ENCODE results near the gene KIRREL3.

The KIRREL3 gene

GRCh38 chr11:126497581-126498122, 502.9 kb downstream of the KIRREL3 start:
- DNase-seq = no peak

- no peak for DNase-seq
Measured at GRCh38 chr11:126496576-126497337, 503.8 kb downstream of the KIRREL3 start.

DNA sequence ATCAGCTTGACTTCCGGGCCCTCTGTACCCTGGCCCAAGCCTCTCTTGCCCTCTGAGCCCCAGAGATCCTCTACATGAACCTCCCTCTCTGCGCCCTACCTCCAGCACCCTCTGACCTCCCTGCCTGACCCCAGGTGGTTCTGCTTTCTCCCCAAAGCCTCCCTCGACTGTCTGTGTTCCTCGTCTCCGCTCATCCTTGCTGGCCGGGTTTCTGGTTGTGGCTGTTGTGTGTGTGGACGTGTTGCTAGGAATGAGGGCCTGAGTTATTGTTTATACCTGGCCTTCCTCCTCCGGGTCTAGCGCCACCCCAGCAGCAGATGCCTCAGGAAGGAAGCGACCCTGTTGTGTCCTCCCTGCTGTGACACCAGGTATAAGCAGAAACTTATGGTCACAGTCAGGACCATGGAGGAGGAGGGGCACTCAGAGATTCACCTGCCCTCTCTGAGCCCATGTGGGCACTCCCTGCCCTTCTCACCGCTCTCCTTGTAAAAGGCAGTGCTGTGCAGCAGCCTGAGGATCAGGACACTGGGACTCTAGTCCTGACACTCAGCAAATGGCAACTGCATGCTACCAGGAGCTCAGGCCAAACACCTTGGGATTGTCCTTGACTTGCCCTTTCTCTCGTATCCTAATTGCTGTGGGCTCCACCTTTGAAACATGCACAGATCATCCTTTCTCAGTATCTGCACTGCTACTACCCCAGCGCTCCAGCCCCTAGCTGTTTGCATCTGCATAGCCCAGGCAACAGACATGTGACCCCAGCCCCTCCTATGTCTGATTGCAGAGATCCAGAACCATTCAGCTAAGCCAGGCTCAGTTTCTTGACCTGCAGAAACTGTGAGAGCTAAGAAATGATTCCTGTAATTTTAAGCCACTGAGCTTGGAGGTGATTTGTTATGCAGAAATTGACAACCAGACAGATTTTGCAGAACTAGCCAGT, 505.0 kb downstream of the KIRREL3 start:
- no peak for DNase-seq

DNA sequence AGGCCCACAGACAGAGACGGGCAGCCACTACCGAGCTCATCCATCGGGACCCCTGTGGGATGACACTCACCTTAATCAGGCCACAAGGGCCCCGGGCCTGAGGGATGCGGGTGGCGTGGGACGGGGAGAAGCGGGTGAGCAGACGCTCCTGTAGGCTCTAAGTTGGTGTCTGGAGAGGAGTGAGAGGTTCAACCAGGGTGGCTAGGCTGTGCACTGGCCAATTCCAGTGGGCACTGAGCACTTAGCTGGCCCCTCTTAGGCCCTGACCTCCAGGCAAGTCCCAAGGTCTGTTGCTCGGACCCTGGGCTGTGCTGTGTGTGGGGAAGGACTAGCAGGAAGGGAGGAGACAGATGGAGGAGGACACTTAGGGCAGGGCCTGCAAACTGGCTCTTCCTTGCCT, 505.7 kb downstream of the KIRREL3 start:
- no peak for DNase-seq

- DNase-seq = no peak
Measured at GRCh38 chr11:126492331-126493082, 508.1 kb downstream of the KIRREL3 start.

GRCh38 chr11:126491092-126491491, 509.5 kb downstream of the KIRREL3 start:
- DNase-seq = no peak

DNA sequence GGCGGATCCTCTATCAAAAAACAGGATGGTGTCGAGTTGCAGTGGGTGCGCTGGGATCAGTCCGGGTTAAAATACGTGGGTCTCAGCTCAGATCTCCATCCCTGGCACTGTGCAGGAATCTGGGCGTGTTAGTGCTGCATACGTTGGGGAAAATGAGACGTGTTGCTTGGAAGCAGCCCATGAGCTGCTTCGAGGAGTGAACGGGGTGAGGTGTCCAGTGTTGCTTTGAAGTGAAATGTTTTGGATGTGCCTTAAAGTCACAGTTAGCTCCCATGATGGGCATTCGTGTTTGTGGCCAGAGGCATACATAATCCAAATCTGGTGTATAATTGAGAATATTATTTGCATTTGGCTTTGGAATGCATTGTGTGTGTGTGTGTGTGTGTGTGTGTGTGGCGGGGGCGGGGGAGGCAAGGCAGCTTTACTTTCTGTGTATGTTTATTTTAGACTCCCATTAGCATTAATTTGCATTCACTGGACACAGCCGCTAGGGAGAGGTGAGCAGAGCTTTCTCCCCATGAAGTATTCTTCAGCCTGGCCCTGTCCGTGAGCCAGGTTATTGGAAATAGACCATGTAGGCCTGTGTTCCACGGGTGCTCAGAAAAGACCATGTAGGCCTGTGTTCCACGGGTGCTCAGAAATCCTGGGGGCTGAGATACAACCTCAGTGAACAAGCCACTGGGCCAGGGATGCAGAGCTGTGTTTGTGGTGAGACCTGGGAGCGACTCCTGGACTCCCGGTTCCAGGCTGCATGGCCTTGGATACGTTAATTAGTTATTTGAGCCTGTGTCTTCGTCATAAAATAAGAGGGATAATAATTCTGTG, 510.5 kb downstream of the KIRREL3 start:
- no peak for DNase-seq

- DNase-seq = no peak
Measured at GRCh38 chr11:126488591-126489370, 511.8 kb downstream of the KIRREL3 start.

DNA sequence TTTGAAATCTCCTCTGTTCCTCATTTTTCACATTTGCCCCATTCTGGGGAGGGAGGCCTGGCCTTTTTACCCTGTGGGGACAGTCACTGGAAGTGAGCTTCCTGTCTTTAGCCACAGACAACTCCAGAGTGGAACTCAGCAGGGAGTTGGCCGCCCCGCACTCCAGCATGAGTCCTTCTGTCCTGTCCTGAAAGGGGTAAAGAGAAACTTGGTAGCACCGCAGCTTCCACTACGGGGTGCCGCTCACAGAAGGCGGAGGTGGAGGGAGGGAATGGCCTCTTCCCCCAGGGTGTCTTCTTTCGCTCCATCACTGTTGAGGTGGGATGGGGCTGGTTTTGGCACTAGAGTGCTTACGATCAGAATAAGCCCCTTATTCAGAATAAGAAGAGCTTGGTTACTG, 512.9 kb downstream of the KIRREL3 start:
- no peak for DNase-seq

- DNase-seq = no peak
Measured at GRCh38 chr11:126485986-126486635, 514.5 kb downstream of the KIRREL3 start.

DNA sequence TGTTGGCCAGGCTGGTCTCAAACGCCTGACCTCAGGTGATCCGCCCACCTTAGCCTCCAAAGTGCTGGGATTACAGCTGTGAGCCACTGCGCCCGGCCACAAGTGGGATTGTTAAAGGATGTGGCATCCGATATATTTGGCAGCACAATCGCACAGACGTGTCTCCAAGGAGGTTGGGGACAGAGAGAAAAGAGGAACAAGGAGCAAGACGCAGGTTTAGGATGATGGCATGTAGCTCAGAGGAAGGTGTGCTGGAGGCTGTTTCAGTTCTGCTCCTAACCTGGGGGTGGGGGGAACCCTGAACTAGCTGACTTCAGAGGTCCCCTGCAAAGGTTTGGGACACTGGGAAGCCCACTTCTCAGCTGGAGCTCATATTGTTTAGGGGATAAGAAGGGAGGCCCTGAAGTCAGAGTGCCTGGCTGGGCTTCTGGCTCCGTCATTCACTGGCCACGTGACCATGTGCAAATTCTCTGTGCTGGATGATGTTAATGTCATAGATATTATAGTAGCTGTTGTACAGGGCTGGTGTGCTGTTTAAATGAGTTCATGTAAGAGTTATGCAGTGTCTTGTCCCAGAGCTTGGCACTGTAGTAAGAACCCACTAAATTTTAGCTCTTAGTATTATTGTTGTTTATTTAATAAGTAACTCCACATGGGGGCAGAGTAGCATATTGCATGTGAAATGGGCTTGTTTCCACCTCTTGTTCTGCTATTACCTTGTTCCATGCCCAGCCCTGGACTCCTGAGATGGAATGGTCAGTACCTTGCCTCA, 515.4 kb downstream of the KIRREL3 start:
- no peak for DNase-seq

- DNase-seq = no peak
Measured at GRCh38 chr11:126484266-126484665, 516.3 kb downstream of the KIRREL3 start.

- DNase-seq = no peak
Measured at GRCh38 chr11:126483621-126484195, 516.9 kb downstream of the KIRREL3 start.

- DNase-seq = no peak
Measured at GRCh38 chr11:126482586-126483108, 517.9 kb downstream of the KIRREL3 start.

- DNase-seq = no peak
Measured at GRCh38 chr11:126481303-126481680, 519.3 kb downstream of the KIRREL3 start.

DNA sequence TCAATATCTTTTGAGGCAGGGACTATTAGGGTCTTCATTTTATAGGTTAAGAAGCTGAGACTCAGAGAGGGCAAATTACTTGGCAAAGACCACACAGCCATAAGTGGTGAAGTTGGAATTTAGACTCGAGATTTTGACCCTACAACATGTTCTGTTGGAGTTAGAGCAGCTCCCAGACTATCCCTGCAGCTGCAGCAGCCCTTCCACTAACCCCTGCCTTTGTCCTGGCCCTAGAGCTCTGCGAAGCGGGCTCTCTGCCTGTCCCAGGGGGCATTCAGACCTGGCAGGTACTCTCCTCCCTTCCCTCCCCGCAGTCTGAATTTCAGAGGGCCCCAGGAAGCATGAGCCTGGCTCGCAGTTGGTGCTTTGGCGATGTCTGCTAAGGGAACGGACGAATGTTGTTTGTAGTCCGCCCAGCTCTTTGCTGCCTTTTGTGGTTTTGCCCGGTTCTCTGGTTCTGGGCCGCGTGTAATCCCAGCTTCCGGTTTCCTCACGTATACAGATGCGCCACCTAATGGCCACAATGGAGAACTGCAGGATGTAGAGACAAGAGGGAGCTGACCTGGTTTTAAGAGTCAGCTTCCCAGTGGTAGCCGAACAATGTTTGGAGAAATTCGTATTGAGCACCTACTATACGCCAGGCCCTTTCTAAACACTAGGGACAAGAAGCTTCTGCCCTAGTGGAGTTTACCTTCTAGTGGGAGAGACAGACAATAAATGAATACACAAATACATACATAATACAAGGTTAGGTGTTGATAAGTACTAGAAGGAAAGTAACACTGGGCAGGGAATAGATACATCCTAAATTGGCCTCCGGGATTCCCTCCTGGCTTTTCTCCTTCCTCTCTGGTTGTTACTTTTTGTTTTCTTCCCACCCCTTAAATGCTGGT, 519.9 kb downstream of the KIRREL3 start:
- DNase-seq = peak; percentile 79

- DNase-seq = no peak
Measured at GRCh38 chr11:126480015-126480409, 520.6 kb downstream of the KIRREL3 start.
